Peyer's patch (tissue), 4 donors: Measurements from ENCODE around the gene ATP2C2.

Experiments used
- CTCF ChIP-seq, 6 experiments: fragments of 450-650 bp in 4 of 6; fragments of 200-600 bp in 2 of 6; sonication (generic) in 1 of 6; IDR thresholded peaks; one replicate each; pipeline ENCODE4 v1.5.1; 2017 to 2019; ENCODE audit warnings: antibody characterized with exemption in 6 of 6, mild to moderate bottlenecking in 3 of 6, moderate library complexity in 1 of 6
- POLR2A ChIP-seq, 2 donors: fragments of 450-650 bp; IDR thresholded peaks; one replicate each; pipeline ENCODE4 v1.5.1; 2017; ENCODE audit warnings: antibody characterized with exemption in 2 of 2, mild to moderate bottlenecking in 2 of 2, moderate library complexity in 2 of 2

GRCh38 chr16:84479716-84480450 is 111.5 kb downstream of the ATP2C2 start:
- no peak for TF ChIP-seq POLR2A (IDR thresholded peaks at IDR 0.05)
- no peak for TF ChIP-seq CTCF (IDR thresholded peaks at IDR 0.05)
